ENCODE measurements around the gene TMEM242.

GRCh38 chr6:157261606-157262005 lies 61.7 kb downstream of the TMEM242 start:
- TF ChIP-seq CTCF (IDR thresholded peaks at IDR 0.05) = no peak
- TF ChIP-seq POLR2AphosphoS5 (IDR thresholded peaks at IDR 0.05) = no peak
- no peak for TF ChIP-seq EP300 (IDR thresholded peaks at IDR 0.05)
- TF ChIP-seq POLR2A (IDR thresholded peaks at IDR 0.05) = no peak
